ENCODE data around the gene SLC17A8.

Gene SLC17A8

GRCh38 chr12:100368066-100368465 is 11.2 kb downstream of the SLC17A8 start:
- H3K4me3 ChIP-seq (ENCODE audit: low read depth, low read length), result no peak overlapping the region

DNA sequence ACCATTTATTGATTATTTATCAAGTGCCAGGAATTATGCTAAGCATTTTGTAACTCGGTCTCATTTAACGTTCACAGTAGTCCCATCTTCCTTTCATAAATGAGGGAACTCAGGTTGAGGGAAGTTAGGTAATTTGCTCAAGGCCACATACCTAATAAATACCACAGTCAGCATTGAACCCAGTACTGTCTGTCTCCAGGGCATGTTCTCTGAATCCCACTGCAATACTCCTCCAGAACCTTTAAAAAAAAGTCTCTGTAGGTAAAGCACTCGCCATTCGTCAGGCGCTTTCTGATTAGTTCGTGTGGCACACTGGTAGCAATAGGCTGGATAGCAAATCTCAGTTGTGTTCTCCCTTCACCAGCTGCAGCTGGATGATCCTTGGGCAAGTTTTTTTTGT is 14.3 kb downstream of the SLC17A8 start:
- H3K4me3 ChIP-seq (ENCODE audit: low read depth, low read length), result no peak overlapping the region

GRCh38 chr12:100372853-100373640 is 16.2 kb downstream of the SLC17A8 start:
- H3K4me3 ChIP-seq (ENCODE audit: low read depth, low read length), result no peak overlapping the region

DNA sequence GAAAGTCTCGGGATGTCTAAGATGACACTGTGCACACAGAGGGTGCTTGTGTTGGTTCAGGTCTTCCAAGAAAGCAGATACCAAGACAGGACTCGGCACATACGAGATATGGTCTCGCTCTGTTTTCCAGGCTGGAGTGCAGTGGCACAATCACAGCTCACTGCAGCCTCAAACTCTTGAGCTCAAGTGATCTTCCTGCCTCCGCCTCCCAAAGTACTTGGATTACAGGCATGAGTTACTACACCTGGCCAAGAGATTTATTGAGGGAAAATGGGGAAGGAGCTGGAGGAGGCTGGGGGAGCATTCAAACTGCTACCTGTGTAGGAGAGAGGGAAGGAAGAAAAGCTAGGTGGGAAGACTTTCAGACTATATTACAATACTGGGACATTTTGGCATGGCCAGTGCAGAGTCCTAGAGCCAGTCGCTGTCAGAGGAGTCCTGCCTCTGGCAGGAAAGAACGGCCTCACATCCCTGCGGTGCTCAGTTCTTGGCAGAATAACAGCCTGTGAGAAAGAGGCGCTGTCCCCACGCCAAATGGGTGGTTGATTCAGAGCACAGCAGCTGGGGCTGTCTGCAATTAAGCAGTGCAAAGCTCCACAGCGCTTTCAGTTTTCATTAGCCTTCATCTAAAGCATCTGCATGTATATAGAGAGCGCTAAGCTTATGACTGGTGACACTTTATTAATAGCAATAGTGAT is 18.3 kb downstream of the SLC17A8 start:
- no peak overlapping the region for H3K4me3 ChIP-seq (ENCODE audit: low read depth, low read length)

DNA sequence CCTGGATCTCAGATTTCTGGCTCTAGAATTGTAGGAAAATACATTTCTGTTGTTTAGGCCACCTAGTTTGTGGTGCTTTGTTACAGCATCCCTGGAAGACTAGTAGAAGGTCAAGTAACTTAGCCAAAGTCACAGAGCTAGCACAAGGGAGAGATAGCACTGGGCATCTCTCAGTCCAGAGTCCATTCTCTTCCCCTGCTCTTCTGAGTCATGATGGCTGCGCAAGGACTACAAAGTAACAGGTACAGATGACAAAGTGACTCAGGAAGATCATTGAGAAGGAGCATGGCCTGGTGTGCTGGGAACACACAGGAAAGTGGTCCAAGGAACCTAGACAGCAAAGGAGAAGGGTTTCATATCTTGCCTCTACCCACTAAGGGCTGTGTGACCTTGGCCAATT is 19.3 kb downstream of the SLC17A8 start:
- no peak overlapping the region for H3K4me3 ChIP-seq (ENCODE audit: low read depth, low read length)

DNA sequence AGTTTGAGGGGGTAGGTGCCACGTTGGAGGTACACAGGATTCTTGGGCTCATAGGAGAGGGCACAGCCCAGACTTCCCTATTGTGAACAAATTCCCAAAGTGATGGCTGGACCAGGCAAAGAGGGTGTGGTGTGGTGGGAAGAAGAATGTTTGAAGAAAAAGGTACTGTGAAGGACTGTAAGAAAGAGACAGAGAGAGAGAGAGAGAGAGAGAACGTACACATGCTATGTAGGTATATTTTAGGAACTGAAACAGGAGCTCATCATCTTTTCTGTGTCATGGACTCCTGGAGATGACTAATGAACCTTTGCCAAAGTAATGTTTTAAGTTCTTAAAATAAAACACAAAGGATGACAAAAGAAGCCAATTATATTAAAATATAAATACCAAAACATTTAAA is 24.5 kb downstream of the SLC17A8 start:
- H3K4me3 ChIP-seq (ENCODE audit: low read depth, low read length), result no peak overlapping the region

- H3K4me3 ChIP-seq (ENCODE audit: low read depth, low read length), result no peak overlapping the region
These were observed 25.5 kb downstream of the SLC17A8 start for GRCh38 chr12:100382338-100382737.

- H3K4me3 ChIP-seq (ENCODE audit: low read depth, low read length), result no peak overlapping the region
These were observed 27.0 kb downstream of the SLC17A8 start for GRCh38 chr12:100383586-100384558.

DNA sequence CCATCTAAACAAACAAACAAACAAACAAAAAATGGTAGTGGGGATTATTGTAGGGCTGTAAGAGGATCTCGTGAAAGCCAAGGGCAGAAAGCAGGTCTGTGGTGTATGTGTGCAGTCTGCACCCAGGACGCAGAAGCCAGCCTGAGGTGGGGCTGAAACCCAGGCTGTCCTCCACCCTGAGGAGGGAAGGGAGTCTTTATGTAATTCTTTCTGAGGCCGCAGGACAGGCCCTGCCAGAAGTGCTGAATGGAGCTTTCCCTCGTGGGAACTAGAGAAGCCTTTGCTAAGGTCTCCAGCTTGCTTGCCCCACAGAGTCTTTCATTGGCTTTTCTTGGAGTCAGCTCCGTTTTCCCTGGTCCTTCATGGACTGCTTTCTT is 27.7 kb downstream of the SLC17A8 start:
- no peak overlapping the region for H3K4me3 ChIP-seq (ENCODE audit: low read depth, low read length)

DNA sequence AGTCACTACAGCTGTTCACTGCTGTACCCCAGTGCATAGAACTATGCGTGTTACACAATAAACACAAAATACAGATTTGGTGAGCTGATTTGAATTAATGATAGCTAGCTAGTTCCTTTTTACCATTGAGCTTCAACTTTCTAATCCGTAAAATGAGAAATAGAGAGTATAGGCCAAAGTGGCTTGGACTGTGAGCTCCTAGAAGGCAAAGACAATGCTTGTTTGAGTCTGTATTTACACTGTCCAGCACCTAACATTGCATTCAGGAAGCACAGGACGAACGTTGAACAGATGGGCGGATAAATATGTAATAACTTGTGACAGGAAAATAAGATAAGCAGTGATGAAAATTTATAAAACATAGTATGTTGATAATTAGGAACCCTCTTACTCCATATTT is 31.5 kb downstream of the SLC17A8 start:
- H3K4me3 ChIP-seq (ENCODE audit: low read depth, low read length), result no peak overlapping the region

DNA sequence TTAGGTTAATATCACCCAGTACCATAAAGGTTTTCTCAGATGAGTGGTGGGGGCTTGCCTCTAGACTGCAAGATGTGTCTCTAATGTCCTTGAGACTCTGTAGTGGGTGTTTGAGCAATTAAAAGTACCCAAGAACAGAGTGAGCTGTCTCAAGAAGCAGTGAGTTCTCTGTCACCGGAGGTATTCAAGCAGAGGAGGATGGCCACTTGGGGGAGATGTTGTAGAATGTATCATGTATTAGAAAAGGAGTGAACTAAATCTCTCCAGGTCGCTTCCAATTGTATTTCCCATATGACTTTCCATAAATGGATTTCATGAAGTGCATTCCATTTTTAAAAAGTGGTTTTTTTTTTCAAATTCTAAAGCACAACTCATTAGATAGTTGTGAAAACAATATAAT is 35.0 kb downstream of the SLC17A8 start:
- H3K4me3 ChIP-seq (ENCODE audit: low read depth, low read length), result no peak overlapping the region

GRCh38 chr12:100393200-100393599 is 36.3 kb downstream of the SLC17A8 start:
- H3K4me3 ChIP-seq (ENCODE audit: low read depth, low read length), result no peak overlapping the region

- H3K4me3 ChIP-seq (ENCODE audit: low read depth, low read length), result no peak overlapping the region
These were observed 38.9 kb downstream of the SLC17A8 start for GRCh38 chr12:100395811-100396210.

GRCh38 chr12:100398307-100398706 is 41.4 kb downstream of the SLC17A8 start:
- no peak overlapping the region for H3K4me3 ChIP-seq (ENCODE audit: low read depth, low read length)

- no peak overlapping the region for H3K4me3 ChIP-seq (ENCODE audit: low read depth, low read length)
These were observed 42.2 kb downstream of the SLC17A8 start for GRCh38 chr12:100399095-100399494.

- no peak overlapping the region for H3K4me3 ChIP-seq (ENCODE audit: low read depth, low read length)
These were observed 44.8 kb downstream of the SLC17A8 start for GRCh38 chr12:100401660-100402059.

DNA sequence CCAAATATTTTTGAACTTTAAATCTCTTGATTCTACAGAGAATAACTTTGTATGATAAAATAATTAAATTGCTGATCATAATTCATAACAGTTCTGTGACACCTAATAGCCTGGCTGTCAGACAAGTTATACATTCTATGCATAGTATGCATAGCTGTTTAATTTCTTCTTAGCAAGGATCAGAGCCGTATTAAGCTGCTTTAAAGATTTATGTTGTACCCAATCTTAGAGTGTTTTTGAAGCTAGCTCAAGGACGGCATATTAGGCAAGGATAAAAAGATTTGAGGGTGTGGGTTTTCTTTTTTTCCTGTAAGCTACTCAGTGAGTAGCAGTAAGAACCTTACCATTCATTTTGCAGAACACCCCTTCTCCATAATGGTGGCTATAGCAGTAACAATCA is 45.9 kb downstream of the SLC17A8 start:
- no peak overlapping the region for H3K4me3 ChIP-seq (ENCODE audit: low read depth, low read length)

GRCh38 chr12:100403446-100403845 is 46.6 kb downstream of the SLC17A8 start:
- H3K4me3 ChIP-seq (ENCODE audit: low read depth, low read length), result no peak overlapping the region

- no peak overlapping the region for H3K4me3 ChIP-seq (ENCODE audit: low read depth, low read length)
These were observed 48.0 kb downstream of the SLC17A8 start for GRCh38 chr12:100404769-100405407.

- H3K4me3 ChIP-seq (ENCODE audit: low read depth, low read length), result no peak overlapping the region
These were observed 56.1 kb downstream of the SLC17A8 start for GRCh38 chr12:100413001-100413400.

DNA sequence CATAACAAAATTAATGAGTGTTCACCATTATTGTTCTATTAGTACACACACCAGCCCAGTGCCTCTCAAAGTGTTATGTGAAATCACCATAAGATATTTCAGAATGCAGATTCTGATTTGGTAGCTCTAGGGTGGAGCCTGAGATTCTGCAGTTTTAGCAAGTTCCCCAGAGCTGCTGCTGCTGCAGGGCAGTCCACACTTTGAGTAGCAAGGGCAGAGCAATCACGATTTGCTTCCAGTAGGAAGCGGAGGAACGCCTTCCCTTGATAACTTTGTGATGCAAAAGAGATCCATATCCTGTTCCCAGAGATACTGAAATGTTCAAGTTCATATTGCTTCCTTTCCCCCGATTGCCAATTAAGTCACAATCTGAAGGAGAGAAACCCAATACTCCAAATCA is 57.9 kb downstream of the SLC17A8 start:
- H3K4me3 ChIP-seq (ENCODE audit: low read depth, low read length), result no peak overlapping the region

All from iPS-11a (cell line).